ENCODE measurements around the gene RALGDS. TPM values are rescaled to one million over a fixed set of nuclear protein-coding genes. Genes with fewer than 3 reads are reported as not detected.

Gene RALGDS
- total RNA-seq, 4 donors from 2014 or later, result 14.1 to 67.9 (median 30.3) TPM

DNA sequence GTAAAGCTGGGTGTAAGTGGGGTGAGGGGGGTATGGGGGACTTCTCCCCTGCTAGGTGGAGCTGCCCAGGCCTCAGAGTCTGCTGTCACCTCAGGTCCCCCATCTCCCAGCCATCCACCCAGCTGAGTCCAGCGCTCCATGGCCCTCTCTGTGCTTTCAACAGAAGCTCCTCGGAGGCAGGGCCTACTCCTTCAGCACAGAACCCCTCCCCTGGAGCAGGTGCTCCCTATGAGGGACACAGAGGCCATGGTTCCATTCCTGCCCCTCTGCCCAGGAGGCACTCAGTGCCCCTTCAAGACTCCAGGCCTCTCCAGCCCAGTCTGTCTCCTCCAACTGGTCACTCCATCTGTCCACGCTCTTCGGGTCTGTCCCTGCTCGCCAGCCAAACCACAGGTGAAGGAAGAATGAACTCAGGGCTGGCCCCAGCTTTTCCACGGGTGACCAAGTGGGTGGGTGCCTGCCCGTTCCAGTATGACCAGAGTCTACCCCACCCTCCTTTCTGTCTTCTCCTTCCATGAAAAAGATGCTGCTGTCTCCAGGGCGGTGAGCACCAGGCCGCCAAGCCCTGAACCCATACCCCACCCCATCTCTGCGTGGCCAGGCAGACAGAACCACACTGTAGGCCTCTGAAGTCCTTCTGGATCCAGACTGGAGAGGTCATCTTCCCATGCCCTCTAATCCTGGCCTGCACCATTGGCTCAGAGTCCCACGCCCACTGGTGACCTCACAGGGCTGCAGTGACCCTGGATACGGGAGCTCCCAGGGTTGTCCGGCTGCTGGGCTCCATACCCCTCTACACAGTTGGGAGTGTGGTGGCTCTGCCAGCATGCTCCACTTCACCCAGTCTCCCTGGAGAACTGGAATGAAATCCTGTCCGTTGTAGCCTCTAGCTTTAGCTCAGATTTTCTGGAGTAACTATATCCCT lies 30.8 kb upstream of the RALGDS start:
- no peak for TF ChIP-seq POLR2A (IDR thresholded peaks at IDR 0.05)
- TF ChIP-seq, protein P1, sequence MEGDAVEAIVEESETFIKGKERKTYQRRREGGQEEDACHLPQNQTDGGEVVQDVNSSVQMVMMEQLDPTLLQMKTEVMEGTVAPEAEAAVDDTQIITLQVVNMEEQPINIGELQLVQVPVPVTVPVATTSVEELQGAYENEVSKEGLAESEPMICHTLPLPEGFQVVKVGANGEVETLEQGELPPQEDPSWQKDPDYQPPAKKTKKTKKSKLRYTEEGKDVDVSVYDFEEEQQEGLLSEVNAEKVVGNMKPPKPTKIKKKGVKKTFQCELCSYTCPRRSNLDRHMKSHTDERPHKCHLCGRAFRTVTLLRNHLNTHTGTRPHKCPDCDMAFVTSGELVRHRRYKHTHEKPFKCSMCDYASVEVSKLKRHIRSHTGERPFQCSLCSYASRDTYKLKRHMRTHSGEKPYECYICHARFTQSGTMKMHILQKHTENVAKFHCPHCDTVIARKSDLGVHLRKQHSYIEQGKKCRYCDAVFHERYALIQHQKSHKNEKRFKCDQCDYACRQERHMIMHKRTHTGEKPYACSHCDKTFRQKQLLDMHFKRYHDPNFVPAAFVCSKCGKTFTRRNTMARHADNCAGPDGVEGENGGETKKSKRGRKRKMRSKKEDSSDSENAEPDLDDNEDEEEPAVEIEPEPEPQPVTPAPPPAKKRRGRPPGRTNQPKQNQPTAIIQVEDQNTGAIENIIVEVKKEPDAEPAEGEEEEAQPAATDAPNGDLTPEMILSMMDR (IDR thresholded peaks at IDR 0.05), result no peak
- intact Hi-C loops (cut with DNase I; ENCODE audit: low total_unique reads), result no loop called here
- DNase-seq, result peak in 1 of 2 donors; percentile 34
- Histone ChIP-seq H3K4me1 (peaks cover 0 to 17% of the 10 kb centered on the region in 2 donors), H3K27ac (peak overlapping the region in 1 of 2 donors; percentile 1), H3K9me3 (no peaks in the 10 kb centered on the region), H3K4me3 (no peak overlapping the region), H3K36me3 (no peaks in the 10 kb centered on the region), H3K27me3 (no peaks in the 10 kb centered on the region)

DNA sequence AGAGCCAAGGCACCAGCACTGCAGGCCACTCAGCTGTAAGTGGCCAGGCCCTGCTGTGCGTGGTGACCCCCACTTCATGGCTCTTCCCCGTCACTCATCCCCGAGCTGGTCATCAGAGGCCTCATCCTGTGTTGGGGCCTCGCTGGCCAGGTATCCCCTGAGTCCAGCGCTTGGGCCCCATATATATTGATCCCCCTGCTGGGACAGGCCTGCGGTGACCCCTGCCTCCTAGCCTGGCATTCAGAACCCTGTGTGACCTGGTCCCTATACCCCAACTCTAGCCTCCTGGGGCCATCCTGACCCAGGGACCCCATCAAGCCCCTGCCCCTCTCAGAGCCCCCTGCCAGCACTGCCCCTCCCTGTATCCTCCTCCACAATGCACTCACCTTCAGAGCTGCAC lies 30.0 kb upstream of the RALGDS start:
- Histone ChIP-seq H3K4me3 (no peak overlapping the region), H3K9me3 (no peaks in the 10 kb centered on the region), H3K27ac (no peak overlapping the region), H3K36me3 (no peaks in the 10 kb centered on the region), H3K4me1 (peaks cover 0 to 17% of the 10 kb centered on the region in 2 donors), H3K27me3 (no peaks in the 10 kb centered on the region)
- intact Hi-C loops (cut with DNase I; ENCODE audit: low total_unique reads), result no loop called here
- no peak for DNase-seq
- TF ChIP-seq, protein P1 (IDR thresholded peaks at IDR 0.05), result no peak
- TF ChIP-seq POLR2A (IDR thresholded peaks at IDR 0.05), result no peak

DNA sequence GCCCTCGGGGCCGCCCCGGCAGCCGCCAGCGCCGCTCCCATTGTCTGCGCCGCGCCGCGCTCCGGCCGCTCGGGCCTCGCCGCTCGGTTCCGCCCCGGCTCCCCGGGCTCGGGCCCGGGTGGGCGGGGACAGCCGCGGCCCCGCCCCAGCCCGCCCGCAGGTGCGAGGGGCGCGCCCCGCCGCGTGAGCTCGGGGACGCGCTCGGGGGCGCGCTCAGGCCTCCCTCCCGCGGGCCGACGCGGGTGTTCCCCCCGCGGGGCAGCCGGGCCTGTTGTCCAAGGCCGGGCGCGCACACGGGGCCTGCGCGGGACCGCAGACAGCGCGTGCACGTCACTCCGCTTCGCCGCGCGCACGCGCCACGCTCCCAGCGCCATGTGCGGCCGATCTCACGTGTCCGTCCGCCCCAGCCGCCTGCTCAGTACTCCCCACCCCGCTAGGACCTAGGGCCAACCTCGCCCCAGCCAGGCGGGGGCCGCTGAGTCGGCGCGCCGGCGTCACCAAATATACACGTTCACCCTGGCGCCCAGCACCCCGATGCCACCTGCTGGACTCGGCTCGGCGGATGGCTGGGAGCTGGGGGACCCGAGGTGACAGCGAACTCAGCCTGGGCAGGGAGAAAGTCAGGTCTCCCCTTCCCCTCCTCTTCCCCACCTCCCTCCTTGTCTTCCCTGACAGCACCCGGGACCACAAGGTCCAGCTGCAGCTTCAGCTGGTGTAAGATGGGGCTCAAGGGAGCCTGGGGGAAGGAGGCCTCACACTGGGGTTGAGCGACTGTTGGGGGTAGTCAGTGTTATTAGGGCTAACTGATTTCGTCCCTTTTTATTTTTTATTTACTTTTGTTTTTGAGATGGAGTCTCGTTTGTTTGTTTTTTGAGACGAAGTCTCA lies 28.3 kb upstream of the RALGDS start:
- H3K4me3 ChIP-seq, result peak overlapping the region; percentile 38 to 62
- no peaks in the 10 kb centered on the region for H3K36me3 ChIP-seq
- peak overlapping the region; percentile 86 to 91 for H3K27ac ChIP-seq
- peak; percentile 86 to 90 for DNase-seq
- intact Hi-C loops (cut with DNase I; ENCODE audit: low total_unique reads), result loop anchor here (10.0 kb wide), 1 partner anchor 125 kb away; no protein-coding TSS in a partner anchor
- H3K9me3 ChIP-seq, result no peaks in the 10 kb centered on the region
- TF ChIP-seq, protein P1 (IDR thresholded peaks at IDR 0.05), result peak in 3 of 4 experiments; percentile 23 to 40 (median 26)
- peak; percentile 46 to 49 for TF ChIP-seq POLR2A (IDR thresholded peaks at IDR 0.05)
- H3K4me1 ChIP-seq, result peaks cover 0 to 22% of the 10 kb centered on the region in 2 donors
- H3K27me3 ChIP-seq, result no peaks in the 10 kb centered on the region

DNA sequence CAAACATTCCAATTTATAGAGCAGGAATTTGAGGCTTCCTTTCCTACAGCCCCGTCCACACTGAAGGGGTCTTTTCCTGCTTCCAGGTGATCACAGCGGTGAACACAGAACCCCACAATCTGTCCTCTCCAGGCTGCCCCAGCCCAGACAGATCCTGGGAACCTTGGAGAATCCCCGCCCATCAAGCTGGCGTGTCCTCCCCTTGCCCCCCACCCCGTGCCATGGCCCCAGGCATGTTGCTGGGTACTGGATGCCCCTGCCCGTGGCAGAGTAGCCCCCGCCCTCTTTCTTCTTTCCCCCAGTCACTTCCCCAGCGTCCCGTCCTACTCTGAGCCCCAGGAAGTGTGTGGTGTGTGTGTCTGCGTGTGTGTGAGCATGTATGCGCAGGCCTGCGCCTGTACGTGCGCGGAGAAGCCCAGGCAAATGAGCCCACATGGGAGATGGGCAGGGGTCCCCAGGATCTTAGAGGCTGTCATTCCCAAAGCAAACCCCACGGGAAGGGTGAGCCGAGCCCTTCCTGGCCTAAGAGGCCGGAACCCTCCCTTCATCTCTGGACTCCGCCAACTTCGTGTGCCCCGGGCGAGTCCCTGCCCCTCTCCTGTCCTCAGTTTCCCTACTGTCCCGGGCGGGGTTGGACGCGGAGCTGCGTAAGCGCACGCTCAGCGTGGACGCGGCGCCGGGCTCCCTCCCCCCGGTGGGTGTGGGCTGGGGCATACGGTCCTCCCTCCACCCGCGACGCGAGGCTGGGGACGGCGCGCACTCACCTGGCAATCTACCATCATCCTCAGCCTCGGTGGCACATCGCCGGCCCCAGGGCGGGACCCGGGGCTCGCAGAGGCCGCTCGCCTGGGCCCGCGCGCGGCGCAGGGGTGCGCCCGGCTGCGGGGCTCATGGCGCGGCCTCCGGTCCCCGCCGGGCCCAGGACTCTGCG lies 27.4 kb upstream of the RALGDS start:
- H3K4me1 ChIP-seq, result peaks cover 4 to 27% of the 10 kb centered on the region in 2 donors
- DNase-seq, result peak; percentile 57 to 68

More for the DNA sequence above, 27.4 kb upstream of the RALGDS start:
- intact Hi-C loops (cut with DNase I; ENCODE audit: low total_unique reads), result loop anchor here (10.0 kb wide), 1 partner anchor 124 kb away; no protein-coding TSS in a partner anchor
- Histone ChIP-seq H3K36me3 (no peaks in the 10 kb centered on the region), H3K27me3 (no peaks in the 10 kb centered on the region), H3K4me3 (peak overlapping the region; percentile 62 to 74), H3K9me3 (no peaks in the 10 kb centered on the region), H3K27ac (peak overlapping the region; percentile 86 to 91)
- peak in 1 of 2 donors; percentile 19 for TF ChIP-seq POLR2A (IDR thresholded peaks at IDR 0.05)
- TF ChIP-seq, protein P1 (IDR thresholded peaks at IDR 0.05), result peak in 1 of 4 experiments; percentile 14
